ENCODE results near the gene CEP192.
A peak's percentile ranks its signal among the peaks of the same experiment; 100 is the strongest.

DNA sequence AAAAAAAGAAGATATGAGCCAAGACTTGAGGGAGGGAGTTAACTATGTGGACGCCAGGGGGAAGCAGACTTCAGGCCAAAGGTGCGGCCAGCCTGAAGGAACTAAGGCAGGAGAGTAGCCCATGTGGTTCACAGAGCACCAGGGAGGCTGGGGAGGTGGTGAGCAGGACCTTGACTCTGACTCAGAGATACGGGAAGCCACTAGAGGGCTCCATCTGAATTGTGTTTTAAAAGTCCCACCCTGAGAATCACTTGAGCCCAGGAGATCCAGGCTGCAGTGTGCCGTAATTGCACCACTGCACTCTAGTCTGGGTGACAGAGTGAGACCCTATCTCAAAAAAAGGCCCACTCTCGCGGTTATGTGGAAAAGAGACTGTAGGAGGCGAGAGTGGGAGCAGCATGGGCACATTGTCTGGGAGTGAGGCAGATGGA, 12.3 kb downstream of the CEP192 start:
- TF ChIP-seq, protein P1, sequence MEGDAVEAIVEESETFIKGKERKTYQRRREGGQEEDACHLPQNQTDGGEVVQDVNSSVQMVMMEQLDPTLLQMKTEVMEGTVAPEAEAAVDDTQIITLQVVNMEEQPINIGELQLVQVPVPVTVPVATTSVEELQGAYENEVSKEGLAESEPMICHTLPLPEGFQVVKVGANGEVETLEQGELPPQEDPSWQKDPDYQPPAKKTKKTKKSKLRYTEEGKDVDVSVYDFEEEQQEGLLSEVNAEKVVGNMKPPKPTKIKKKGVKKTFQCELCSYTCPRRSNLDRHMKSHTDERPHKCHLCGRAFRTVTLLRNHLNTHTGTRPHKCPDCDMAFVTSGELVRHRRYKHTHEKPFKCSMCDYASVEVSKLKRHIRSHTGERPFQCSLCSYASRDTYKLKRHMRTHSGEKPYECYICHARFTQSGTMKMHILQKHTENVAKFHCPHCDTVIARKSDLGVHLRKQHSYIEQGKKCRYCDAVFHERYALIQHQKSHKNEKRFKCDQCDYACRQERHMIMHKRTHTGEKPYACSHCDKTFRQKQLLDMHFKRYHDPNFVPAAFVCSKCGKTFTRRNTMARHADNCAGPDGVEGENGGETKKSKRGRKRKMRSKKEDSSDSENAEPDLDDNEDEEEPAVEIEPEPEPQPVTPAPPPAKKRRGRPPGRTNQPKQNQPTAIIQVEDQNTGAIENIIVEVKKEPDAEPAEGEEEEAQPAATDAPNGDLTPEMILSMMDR (IDR thresholded peaks at IDR 0.05) = peak in 3 of 4 experiments; percentile 6 to 34 (median 31)
- TF ChIP-seq POLR2A (IDR thresholded peaks at IDR 0.05) (no peak), POLR2AphosphoS5 (IDR thresholded peaks at IDR 0.05) (no peak)
